Brain microvascular endothelial cell (primary cell): ENCODE measurements around the gene ACOXL.

Experiments
- DNase-seq: peaks from one replicate; pipeline ENCODE4 v3.0.0-alpha.2; 2020
- H3K27ac ChIP-seq: fragments of 250-450 bp; sonication (Bioruptor Pico); 2 replicates; pipeline ENCODE4 v1.5.1; 2020; ENCODE audit warnings: mild to moderate bottlenecking, moderate library complexity
- H3K27me3 ChIP-seq: fragments of 250-450 bp; sonication (Bioruptor Pico); replicated peaks from 2 replicates; pipeline ENCODE4 v1.5.1; 2020; ENCODE audit warnings: mild to moderate bottlenecking
- H3K36me3 ChIP-seq: fragments of 250-450 bp; sonication (Bioruptor Pico); replicated peaks from 2 replicates; pipeline ENCODE4 v1.5.1; 2020; ENCODE audit warnings: mild to moderate bottlenecking
- H3K4me3 ChIP-seq: 2 replicates; pipeline ENCODE4 v1.5.1; 2011; ENCODE audit warnings: low read depth, mild to moderate bottlenecking, control low read depth, low read length, moderate library complexity
- CTCF ChIP-seq: IDR thresholded peaks from 2 replicates; pipeline ENCODE4 v1.5.1; 2011; ENCODE audit warnings: low read depth, mild to moderate bottlenecking, moderate library complexity, low read length, control low read depth, inconsistent platforms; ENCODE audit errors: missing control alignments
- in situ Hi-C: cut with HindIII; loops from 2 replicates; pipeline ENCODE4 v1.10.0; 2017; ENCODE audit warnings: low sequenced_read_pairs, low pct_ligation_motif_present

The ACOXL gene

GRCh38 chr2:110777531-110778311 is 45.3 kb downstream of the ACOXL start:
- TF ChIP-seq CTCF: no peak
- H3K27me3 ChIP-seq: peaks cover 7% of the 10 kb centered on the region
- H3K36me3 ChIP-seq: no peaks in the 10 kb centered on the region
- no peak overlapping the region for H3K4me3 ChIP-seq
- no peak for DNase-seq
- in situ Hi-C loops: no loop called here
- no peak overlapping the region for H3K27ac ChIP-seq

- Histone ChIP-seq H3K27me3 (peaks cover 2% of the 10 kb centered on the region), H3K4me3 (no peak overlapping the region), H3K27ac (no peak overlapping the region), H3K36me3 (no peaks in the 10 kb centered on the region)
- no peak for DNase-seq
- in situ Hi-C loops: no loop called here
- TF ChIP-seq CTCF: no peak
Measured at GRCh38 chr2:110780461-110780860, 48.1 kb downstream of the ACOXL start.

GRCh38 chr2:110783196-110783873 is 51.0 kb downstream of the ACOXL start:
- in situ Hi-C loops: no loop called here
- Histone ChIP-seq H3K27ac (no peak overlapping the region), H3K4me3 (no peak overlapping the region), H3K27me3 (peaks cover 2% of the 10 kb centered on the region), H3K36me3 (no peaks in the 10 kb centered on the region)
- no peak for TF ChIP-seq CTCF
- DNase-seq: no peak

GRCh38 chr2:110784047-110784631 is 51.8 kb downstream of the ACOXL start:
- H3K27me3 ChIP-seq: peaks cover 2% of the 10 kb centered on the region
- H3K4me3 ChIP-seq: no peak overlapping the region
- DNase-seq: no peak
- H3K27ac ChIP-seq: no peak overlapping the region
- no peaks in the 10 kb centered on the region for H3K36me3 ChIP-seq
- TF ChIP-seq CTCF: no peak
- in situ Hi-C loops: no loop called here

- Histone ChIP-seq H3K36me3 (no peaks in the 10 kb centered on the region), H3K27me3 (peaks cover 2% of the 10 kb centered on the region), H3K4me3 (no peak overlapping the region), H3K27ac (no peak overlapping the region)
- in situ Hi-C loops: no loop called here
- DNase-seq: no peak
- TF ChIP-seq CTCF: no peak
Measured at GRCh38 chr2:110785439-110785838, 53.1 kb downstream of the ACOXL start.
